Measurements from ENCODE around the gene FMN2.

GRCh38 chr1:240241278-240241677 is 149.6 kb downstream of the FMN2 start:
- TF ChIP-seq CTCF (conservative IDR thresholded peaks at IDR 0.05 in 1 of 2, IDR thresholded peaks at IDR 0.05 in 1 of 2; ENCODE audit: low read depth in 1 of 2, low read length in 2 of 2) (no peak), EZH2 (IDR thresholded peaks at IDR 0.05; ENCODE audit: low read length, missing control alignments) (no peak)
